ENCODE data around the gene TAF10.

TAF10 gene

DNA sequence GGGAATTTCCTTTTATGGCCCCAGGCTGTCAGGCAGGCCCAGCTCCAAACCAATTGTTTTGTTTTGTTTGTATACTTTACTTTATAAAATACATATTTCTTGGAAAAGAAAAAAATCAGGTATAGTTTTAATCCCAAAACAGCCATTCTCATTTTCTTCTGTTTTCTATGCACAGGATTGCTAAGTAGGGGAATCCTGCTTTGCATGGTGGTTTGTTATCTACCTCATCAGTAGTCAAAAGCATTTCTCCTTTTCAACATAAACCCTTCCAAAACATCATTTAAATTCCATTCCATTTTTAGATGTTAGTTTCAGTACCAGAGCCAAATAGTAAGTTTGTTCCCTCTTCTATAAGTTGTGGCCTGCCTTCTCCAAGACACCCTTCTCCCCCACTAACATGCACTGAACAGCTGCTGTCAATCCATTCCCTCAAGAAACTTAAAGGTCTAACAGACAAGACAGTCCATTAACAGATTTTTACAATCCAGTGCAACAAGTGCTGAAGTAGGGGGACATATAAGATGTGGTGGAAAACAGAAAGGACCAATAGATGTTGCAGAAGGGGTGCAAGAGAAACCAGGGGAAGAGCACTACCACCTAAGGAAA, 4.7 kb downstream of the TAF10 start:
- DNase-seq, result no peak

DNA sequence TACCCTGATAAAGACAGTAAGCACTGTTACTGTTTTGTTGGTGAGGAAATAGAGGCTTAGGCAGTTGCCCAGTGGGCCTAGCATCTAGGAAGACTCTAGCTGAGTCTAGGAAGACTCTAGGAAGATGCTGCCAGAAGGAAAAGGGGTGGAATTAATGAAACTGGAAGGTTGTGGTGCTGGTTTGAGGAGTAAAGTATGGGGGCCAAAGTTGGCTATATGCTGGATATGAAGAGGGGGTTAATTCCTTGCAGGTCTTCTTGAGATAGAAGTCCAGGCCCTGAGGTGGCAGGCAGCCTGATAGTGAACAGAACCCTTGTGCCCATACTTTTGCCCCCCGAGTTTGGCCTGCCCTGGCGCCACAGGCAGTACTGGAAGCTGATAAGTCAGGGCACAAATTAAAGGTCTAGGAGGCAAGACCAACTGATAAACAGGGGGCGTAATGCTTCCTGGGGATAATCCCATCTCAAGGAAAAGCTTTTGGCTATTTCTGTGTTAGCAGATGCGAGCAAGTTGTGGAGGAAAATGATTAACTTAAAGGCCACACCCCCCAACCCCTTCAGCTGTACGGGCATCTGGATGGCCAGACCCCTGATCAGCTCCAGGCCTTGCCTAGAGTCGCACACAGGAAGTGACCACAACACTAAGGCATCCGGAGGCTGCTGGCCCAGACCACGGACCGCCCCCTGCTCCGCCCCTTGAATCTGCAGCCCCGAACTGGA, 5.4 kb downstream of the TAF10 start:
- DNase-seq, result no peak

DNA sequence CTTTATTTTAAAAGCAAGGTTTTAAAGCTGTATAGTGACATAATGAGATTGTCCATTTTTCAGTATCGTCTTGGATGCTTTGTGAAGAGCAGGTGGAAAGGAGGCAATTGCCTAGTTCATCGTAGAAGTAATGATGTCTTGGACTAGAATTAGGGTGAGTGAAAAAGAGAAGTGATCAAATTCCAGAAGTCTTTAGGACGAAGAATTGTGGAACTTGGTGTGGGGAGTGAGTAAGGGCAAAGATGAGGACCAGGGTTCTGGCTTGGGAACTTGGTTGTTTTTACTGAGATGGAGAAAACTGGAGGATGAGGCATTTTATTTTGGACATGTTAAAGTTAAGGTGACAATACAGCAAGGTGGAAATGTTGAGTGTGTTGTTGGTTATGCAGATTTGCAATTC, 7.2 kb downstream of the TAF10 start:
- no peak for DNase-seq

DNA sequence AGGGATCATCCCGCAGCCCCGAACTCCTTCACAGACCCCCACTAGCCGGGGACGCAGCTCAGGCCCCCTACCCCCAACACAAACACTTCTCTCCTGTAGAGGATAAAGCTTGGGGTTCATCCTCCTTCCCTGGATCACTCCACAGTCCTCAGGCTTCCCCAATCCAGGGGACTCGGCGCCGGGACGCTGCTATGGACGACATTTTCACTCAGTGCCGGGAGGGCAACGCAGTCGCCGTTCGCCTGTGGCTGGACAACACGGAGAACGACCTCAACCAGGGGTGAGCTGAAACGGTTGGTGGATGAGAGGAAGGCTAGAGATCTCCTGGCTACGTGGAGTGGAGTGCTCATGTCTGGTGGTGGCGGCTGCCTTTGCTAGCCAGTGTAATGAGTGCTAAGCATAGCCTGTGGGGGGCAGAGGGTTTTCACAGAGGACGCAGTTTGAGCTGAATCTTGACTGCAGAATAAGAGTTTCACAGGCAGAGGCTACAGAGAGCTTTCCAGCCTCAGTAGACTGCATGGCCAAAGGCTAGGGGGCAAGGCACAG, 7.9 kb downstream of the TAF10 start:
- peak in 1 of 2 experiments; percentile 26 for DNase-seq

DNA sequence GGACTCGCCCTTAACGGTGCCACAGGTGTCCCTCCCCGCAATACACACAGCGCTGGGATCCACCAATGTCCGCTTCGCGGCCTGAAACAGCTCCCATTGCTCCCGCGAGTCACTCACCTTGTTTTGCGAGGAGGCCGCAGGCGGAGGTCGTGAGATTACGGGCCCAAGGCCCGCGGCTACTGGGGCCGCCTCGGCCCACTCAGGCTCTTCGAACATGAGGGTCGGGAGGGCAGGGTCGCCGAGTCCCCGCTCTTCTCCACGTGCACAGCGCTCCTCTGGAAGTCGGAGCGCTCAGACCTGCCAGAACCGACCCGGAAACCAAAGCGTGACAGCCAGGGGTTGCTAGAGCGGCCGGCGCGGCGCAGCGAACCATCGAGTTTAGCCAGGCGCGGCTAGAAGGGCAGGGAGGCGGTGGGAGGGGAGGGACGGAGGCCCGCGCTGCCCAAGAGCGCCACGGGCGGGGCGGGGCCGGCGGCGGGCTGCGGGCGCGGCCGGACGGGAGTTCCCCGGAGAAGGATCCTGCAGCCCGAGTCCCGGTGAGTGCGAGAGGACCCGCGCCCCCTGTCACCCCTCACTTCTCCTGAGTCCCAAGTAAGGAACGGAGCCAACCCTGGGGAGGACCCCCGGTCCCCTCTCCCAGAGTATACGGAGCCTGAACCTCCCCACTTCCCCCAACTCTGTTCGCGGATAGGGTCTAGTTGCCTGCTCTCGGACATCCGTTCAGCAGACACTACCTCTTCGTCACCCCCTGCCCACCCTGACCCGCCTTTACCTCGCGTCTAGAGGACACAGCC, 8.5 kb downstream of the TAF10 start, which contains the start of the genes ILK and RRP8:
Gene ILK (plus strand): TSS at position 488 of the 794 bp plus-strand sequence. CDS start 498 bp downstream, outside the sequence.
Gene RRP8 (minus strand): TSS at position 330 of the 794 bp plus-strand sequence. CDS start 114 bp downstream, at position 216.
- peak; percentile 77 to 88 for DNase-seq

DNA sequence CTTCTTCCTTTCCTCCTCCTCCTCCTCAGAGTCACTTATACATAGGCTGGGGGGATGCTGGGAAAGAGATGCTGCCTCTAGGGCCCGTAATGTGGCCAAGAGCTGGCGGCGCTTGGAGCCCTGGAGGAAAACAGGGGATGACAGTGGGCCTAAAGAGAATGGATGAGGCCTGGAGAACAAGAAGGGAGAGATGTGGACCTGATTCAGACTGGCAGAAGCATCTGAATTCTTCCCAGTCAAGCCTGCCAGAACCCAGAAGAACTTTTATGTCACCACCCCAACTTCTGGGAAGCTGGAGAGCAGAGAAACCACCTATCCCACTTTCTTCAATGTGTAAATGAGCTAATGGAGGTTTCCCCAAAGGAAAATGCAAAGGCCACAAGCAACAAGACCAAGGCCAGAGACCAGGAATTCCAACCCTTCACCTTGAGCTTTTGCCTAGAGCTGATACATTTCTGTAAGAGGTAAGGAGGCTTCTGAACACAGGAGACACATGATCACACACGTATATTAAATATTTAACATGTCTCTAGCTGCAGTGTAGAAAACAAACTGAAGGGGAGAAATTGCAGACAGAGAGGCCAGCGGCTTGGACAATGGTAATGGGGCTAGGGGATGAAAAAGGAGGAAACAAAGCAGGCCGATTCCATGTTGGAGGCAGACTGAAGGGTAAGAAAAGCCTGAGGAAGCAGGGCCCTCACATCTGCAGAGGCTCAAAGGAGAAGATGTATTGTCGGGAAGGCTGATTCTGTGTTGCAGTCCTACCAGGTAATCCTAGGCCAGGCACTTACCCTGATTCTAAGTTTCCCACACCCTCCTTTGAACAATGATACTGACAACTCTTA, 9.7 kb downstream of the TAF10 start:
- no peak for DNase-seq

DNA sequence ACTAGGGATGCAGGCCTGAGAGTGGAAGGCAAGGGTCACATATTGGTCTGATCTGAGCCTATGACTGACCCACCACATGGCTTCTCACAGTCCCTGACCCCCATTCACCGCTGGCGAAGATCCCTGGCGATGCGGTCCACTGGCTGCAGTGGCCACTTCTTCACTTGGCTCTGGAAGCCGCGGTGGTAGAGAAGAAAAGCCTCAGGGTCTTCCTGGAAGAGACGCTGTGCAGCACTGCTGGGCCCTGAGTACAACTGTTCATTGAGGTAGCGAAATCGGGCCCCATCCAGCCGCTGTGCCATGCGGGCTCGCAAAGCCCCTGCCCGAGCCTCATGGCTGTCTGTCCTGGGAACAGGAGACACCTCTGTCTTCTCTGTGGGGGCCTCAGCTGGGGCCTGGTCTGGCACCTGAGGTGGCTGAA, 11.0 kb downstream of the TAF10 start:
- DNase-seq, result no peak

DNA sequence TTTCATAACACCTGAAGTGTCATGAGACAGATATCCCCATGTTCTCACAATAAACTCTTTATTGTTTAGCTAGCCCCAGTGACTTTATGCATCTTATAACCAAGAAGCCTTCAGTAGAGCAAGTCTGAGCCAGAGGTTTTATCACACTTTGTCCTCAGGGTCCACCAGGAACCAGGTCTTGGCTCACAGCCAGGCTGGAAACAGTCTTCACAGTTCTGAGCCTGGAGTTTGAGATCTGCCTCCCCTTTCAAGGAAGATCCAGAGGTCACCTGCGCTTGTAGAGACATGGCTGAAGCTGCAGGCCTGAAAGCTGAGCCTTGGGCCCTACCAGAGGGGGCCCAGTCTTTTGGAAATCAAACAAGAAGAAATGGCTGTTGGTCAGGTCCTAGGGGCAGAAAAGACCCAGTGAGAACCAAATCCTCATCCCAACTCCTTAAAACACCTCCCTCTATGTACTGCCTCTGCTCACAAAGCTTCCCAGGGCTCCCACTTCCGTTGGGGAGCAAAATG, 12.1 kb downstream of the TAF10 start:
- no peak for DNase-seq

DNA sequence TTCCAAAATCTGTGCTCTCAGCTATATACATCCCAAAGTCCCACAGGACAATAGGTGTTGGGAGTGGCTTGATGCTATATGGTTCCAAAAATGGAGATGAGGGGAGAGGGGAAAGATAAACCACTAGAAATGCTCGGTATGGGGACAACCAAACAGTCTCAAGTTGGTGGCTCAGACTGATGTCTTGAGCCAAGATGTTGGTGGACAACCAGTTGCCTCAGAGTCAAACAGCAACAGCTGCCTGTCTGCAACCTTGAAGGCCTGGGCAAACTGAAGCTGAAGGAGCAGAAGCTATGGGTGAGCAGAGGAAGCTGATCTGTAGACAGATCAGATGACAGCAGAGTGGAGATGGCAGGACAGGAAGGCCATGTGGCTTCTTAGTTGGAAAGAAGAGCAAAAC, 12.6 kb downstream of the TAF10 start:
- no peak for DNase-seq

DNA sequence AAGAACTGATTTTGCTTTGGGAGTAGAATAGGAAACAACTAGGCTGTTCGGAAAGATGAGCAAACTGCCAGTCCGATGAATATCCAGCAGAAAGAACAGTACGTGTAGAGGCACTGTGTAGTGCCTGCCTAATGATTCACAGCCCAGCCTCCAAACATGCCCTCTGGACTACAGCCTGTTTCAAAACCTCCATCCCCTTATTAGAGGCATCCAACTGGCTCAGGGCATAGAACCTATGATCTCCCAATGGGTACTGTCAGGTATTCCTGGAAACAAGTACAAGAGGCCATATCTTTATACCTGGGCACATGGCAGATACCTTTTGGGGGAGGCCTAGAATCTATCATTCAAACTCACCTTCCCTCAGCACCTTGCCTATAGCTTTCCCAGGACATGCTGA, 13.5 kb downstream of the TAF10 start:
- DNase-seq, result no peak

DNA sequence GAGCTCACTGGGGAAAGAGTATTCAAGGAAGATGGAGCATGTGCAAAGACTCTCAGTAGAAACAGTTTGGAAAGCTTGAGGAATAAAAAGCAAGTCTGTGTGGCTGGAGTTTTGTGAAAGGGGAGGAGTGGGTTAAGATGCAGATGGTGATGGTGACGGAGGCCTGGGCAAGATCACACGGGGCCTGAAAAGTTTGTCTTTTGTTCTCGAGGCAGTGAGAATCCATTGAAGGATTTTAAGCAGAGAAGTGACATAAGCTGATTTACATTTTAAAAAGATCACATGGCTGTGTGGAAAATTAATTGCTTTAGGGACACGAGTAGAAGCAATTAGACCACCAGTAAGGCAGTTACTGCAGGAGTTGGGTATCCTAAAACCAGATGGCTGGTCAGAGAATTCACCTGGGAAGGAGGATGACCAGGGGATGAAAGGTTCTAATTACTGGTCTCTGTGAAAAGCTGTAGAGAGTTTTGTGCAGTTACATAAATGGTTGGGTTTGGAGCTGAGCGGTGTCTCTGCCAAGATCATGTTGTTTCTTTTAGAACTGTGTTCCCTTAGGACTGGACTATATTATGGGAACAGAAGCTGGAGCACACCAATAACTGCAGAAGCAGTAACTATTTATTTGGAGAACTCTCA, 15.7 kb downstream of the TAF10 start:
- DNase-seq, result no peak

DNA sequence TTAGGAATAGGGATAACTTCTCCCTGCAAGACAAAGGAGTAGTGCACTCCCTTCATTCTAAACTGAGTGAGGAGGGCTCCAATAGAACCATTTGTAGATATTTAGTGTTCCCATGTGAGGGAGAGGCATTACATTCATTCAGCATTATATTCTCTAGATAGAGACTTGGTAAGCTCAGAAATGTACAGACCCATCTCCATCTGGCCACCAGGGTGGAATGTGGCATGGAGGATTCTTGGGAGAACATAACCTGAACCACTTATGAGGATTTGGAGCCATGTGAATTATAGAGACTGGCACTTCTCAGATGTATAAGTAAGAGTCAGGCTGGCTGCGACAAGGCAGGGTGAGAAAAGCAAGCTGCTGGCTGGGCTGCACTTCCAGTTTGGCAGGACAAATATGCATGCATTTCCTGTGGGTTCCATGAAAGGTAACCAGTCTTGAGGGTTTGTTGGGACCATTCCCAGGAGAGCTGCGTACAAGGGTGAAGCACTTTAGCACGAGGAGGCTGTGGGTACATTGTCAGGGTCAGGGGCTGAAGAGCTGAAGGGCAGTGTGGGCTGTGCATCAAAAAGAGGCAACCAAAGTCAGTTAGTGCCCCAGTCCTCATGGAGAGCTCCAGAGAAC, 17.8 kb downstream of the TAF10 start:
- DNase-seq, result no peak

DNA sequence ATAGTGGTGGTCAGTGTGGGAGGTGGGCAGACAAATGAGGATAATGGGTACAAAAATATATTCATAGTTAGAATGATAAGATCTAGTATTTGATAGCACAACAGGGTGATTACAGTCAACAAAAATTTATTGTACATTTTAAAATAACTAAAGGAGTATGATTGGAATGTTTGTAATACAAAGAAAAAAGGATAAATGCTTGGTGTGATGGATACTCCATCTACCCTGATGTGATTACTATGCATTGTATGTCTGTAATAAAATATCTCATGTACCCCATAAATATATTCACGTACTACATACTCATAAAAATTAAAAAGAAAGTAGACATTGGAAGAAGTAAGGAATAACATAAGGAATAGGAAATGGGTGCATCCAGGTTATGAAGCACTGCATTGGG, 24.0 kb downstream of the TAF10 start:
- no peak for DNase-seq

DNA sequence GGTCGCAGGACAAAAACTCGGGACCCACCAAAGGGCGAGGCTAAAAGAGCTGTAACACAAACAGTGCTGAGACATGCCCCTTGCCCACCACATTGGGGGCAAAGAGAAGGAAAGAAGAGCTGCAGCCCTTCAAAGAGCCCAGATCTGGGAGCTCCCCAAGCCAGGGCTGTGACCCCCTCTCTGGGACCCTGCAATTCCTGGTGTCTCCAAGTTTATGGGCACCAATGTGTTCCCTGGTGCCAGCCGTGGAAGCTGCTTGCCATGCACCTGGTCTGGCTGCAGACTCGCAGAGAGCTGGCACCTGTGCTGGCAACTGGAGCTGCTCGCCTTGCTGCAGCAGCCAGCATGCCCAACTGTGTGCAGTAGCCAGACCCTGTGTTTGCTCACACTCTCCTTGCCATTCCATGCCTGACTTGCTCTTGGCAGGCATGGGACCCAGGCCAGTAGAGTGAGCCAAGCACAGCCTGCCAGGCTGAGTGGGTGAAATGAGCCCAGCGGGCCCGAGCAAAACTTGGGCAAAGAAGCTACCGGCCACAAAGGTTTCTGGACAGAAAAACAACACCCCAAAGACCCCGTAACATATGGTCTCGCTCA, 24.6 kb downstream of the TAF10 start:
- DNase-seq, result no peak

DNA sequence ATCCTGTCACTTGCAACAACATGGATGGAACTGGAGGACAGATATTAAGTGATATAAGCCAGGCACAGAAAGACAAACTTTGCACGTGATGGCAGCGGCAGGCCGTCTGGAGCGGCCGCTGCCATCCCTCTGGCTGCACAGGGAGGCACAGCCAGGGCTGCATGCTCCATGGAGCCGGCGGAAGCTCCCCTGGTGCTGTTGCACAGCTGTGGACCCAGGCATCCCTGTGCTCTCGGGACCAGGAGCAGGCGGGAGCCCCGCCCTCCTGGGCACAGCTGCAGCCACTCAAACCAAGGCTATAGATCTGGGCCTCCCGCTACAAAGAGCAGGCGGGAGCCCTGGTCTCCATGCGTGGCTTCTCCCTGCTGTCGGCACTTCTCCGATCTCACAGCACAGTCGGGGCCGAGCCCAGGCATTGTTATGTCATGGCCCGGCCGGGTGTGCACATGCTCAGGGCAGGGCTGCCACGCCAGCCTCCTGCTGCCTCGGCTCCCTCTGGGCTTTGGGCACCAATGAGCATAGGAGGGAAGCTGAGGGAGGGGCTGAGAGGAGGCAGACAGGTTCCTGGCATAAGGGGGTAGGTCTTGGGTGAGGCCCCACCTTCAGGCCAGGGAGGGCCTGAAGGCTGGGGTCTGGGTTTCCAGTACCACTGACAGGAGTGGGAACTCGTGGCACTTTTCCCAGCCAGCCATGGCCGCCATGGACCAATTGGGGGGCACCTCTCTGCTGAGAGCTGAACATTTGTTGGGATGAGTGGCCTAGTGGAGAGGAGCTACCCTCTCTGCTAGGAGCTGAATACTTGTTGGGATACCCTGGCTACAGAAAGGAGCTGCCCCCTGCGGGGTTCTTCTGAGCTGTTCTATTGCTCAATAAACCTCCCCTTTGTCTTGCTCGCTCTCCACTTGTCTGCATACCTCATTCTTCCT, 25.3 kb downstream of the TAF10 start:
- no peak for DNase-seq

DNA sequence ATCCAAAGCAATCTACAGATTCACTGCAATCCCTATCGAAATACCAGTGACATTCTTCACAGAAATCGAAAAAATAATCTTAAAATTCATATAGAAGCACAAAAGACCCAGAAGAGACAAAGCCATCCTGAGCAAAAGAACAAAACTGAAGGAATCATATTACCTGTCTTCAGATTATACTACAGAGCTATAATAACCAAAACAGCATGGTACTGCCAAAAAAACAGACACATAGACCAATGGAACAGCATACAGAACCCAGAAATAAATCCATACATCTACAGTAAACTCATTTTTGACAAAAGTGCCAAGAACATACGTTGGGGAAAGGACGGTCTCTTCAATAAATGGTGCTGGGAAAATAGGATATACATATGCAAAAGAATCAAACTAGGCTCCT, 27.5 kb downstream of the TAF10 start:
- DNase-seq, result no peak

DNA sequence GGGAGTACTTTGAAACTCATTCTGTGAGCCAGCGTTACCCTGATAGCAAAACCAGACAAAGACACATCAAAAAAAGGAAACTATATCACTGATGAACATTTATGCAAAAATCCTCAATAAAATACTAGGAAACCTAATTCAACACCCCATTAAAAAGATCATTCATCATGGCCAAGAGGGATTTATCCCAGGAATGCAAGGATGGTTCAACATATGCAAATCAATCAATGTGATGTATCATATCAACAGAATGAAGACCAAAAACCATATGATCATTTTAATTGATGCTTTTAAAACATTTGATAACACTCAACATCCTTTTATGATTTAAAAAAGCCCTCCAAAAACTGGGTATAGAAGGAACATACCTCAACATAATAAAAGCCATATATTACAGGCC, 28.4 kb downstream of the TAF10 start:
- no peak for DNase-seq

DNA sequence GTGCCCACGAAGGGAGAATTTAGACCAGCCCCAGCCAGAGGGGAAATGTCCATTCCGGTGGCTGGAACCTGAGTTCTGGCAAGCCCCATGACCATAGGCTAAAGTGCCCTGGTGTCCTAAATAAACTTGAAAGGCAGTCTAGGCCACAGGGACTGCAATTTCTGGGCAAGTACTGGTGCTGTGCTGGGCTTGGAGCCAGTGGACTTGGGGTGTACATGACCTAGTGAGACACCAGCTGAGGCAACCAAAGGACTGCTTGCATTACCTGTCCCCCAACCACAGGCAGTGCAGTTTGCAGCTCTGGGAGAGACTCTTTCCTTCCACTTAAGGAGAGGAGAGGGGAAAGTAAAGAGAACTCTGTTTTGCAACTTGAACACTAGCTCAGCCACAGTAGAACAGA, 32.3 kb downstream of the TAF10 start:
- no peak for DNase-seq

DNA sequence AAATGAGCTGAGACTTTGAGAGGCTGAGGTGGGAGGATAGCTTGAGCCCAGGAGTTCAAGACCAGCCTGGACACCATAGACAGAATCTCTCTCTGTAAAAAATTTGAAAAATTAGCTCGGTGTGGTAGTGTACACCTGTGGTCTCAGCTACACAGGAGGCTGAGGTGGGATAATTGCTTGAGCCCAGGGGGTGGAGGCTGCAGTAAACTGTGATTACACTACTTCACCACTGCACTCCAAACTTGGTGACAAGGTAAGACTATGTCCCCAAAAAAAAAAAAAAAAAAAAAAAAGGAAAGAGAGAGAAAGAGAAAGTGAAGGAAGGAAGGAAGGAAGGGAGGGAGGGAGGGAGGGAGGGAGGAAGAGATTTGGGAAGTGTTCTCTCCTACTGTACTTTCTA, 33.9 kb downstream of the TAF10 start:
- DNase-seq, result no peak

Data from NCI-H1930 (cell line).